ENCODE data around the gene LUZP2.

LUZP2 gene

DNA sequence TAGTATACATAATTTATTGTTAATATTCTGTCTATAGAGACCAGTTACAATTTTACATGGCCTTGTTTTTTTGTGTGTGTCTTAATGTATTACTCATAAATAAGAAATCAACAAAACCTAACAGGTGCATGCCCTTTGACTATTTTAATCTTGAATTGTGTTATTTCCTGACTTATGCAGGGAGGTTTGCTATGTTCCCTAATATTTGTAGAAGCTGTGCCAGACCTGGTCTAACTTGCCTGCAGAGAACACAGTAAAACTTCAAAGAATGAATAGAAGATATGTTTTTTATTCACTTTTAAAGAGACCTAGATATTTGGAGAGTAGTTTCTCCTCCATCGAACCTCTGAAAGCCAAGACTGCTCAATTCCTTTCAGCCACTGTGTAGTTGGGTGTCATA is 234.7 kb downstream of the LUZP2 start:
- H3K27me3 Mint-ChIP-seq (ENCODE audit: low read depth) = no peaks in the 10 kb centered on the region

DNA sequence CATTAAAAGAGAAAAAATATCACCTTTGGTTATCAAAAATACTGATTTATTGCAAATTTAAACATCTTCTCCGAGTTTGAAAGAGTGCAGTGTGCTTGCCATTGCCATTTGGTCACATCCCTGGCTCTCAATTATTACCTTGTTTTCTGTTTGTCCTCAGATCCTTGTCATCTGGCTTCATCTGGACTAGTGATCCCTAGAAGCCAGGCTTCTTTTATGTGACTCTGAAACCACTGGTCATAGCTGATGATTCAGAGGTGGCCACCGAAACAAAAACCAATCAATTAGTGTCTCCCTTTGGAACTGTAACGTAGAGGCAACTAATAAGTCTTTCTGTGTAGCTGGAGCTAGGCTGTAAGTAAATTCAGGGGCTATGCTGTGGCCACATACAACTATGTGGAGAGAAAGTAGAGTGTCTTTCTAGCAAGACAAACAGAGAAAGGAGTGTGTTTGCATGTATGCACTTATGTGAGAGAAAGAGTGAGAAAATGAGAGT is 237.9 kb downstream of the LUZP2 start:
- H3K27me3 Mint-ChIP-seq (ENCODE audit: low read depth) = no peaks in the 10 kb centered on the region
- no peak overlapping the region for H3K27ac Mint-ChIP-seq
- H3K36me3 Mint-ChIP-seq (ENCODE audit: low read depth) = no peaks in the 10 kb centered on the region
- H3K9me3 Mint-ChIP-seq = no peaks in the 10 kb centered on the region
- H3K4me1 Mint-ChIP-seq = no peaks in the 10 kb centered on the region
- TF ChIP-seq, protein P1, sequence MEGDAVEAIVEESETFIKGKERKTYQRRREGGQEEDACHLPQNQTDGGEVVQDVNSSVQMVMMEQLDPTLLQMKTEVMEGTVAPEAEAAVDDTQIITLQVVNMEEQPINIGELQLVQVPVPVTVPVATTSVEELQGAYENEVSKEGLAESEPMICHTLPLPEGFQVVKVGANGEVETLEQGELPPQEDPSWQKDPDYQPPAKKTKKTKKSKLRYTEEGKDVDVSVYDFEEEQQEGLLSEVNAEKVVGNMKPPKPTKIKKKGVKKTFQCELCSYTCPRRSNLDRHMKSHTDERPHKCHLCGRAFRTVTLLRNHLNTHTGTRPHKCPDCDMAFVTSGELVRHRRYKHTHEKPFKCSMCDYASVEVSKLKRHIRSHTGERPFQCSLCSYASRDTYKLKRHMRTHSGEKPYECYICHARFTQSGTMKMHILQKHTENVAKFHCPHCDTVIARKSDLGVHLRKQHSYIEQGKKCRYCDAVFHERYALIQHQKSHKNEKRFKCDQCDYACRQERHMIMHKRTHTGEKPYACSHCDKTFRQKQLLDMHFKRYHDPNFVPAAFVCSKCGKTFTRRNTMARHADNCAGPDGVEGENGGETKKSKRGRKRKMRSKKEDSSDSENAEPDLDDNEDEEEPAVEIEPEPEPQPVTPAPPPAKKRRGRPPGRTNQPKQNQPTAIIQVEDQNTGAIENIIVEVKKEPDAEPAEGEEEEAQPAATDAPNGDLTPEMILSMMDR (IDR thresholded peaks at IDR 0.05; ENCODE audit: unreplicated experiment in 3 of 3) = no peak
- H3K4me3 Mint-ChIP-seq = no peak overlapping the region

More for the DNA sequence above, 234.7 kb downstream of the LUZP2 start:
- no peaks in the 10 kb centered on the region for H3K36me3 Mint-ChIP-seq (ENCODE audit: low read depth)
- no peak overlapping the region for H3K4me3 Mint-ChIP-seq
- H3K4me1 Mint-ChIP-seq = no peaks in the 10 kb centered on the region
- no peaks in the 10 kb centered on the region for H3K9me3 Mint-ChIP-seq
- no peak overlapping the region for H3K27ac Mint-ChIP-seq
- TF ChIP-seq, protein P1 (IDR thresholded peaks at IDR 0.05; ENCODE audit: unreplicated experiment in 3 of 3) = no peak

DNA sequence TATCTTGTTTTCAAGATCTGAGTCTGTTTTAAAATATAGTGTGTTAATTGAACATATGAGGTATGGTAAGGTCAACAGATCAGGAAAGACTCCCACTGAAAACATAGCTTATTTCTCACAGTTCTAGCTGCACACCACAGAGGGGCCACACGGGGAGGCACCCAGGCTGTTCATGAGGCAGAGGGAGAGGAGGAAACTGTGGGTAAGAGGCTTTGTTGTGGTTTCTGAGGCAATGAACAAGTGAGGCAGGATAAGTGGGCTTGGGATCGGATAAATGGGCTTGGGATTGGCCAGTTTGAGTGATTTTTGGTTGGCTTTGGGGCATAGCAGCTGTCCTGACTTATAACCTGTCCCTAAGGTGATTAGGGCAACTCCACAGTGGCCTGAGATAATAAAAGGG is 242.1 kb downstream of the LUZP2 start:
- Mint-ChIP-seq H3K4me3 (no peak overlapping the region), H3K36me3 (ENCODE audit: low read depth) (no peaks in the 10 kb centered on the region), H3K27ac (no peak overlapping the region), H3K4me1 (no peaks in the 10 kb centered on the region), H3K9me3 (no peaks in the 10 kb centered on the region), H3K27me3 (ENCODE audit: low read depth) (no peaks in the 10 kb centered on the region)
- TF ChIP-seq, protein P1 (IDR thresholded peaks at IDR 0.05; ENCODE audit: unreplicated experiment in 3 of 3) = no peak

DNA sequence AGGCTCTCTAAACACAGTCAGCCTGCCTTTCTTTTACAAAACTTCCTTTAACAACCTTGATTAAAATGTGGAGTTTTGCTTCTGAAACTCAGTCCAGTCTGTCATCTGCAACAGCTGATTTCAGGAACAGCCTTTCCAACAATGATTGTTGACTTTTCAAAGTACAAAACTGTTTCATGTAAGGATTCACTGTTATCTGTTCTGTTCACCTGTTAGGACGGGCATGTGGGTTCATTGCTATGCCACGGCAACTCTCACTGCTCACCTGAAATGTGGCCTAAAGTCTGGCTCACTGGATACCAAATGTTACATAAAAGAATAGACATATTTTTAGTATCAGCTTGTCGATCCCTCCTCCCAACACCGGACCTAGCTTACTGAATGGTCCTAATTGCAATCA is 242.8 kb downstream of the LUZP2 start:
- Mint-ChIP-seq H3K27me3 (ENCODE audit: low read depth) (no peaks in the 10 kb centered on the region), H3K4me3 (no peak overlapping the region), H3K4me1 (no peaks in the 10 kb centered on the region), H3K9me3 (no peaks in the 10 kb centered on the region), H3K36me3 (ENCODE audit: low read depth) (no peaks in the 10 kb centered on the region), H3K27ac (no peak overlapping the region)
- TF ChIP-seq, protein P1 (IDR thresholded peaks at IDR 0.05; ENCODE audit: unreplicated experiment in 3 of 3) = no peak

DNA sequence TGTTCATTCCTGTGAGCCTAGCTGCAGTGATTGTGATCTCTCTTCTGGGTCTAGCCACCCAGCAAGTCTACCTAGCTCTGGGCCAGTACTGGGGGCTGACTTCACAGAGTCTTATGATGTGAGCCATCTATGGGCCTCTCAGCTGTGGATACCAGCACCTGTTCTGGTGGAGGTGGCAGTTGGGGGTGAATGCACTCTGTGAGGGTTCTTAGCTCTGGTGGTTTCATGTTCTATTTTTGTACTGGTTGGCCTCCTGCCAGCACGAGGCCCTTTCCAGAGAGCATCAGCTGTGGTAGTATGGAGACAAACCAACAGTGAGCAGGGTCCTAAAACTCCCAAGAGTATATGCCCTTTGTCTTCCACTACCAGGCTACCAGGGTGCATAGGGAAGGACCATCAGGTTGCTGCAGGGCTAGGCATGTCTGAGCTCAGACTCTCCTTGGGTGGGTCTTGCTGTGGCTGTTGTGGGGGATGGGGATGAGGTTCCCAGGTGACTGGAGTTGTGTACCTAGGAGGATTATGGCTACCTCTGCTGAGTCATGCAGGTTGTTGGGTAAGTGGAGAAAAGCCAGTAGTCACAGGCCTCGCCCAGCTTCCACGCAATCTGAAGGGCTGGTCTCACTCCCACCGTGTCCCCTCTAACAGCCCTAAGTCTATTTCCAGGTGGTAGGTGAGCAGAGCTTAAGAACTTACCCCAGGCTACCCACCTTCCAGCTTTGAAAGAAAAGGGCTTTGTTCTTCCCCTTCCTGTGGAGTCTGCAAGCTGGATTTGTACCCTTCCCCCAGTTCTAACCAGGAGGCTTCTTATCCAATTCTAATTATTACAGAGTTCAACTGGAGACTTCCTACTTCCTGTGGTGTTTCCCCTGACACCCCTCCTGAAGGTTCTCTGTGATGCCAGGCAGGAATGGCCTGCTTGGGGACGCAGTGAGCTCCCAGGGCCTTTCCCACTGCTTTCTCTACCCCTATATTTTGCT is 250.7 kb downstream of the LUZP2 start:
- H3K4me1 Mint-ChIP-seq = peaks cover 7% of the 10 kb centered on the region

More for the DNA sequence above, 250.7 kb downstream of the LUZP2 start:
- H3K27ac Mint-ChIP-seq = no peak overlapping the region
- peaks cover 5% of the 10 kb centered on the region for H3K9me3 Mint-ChIP-seq
- H3K36me3 Mint-ChIP-seq (ENCODE audit: low read depth) = no peaks in the 10 kb centered on the region
- no peak overlapping the region for H3K4me3 Mint-ChIP-seq
- TF ChIP-seq, protein P1 (IDR thresholded peaks at IDR 0.05; ENCODE audit: unreplicated experiment in 3 of 3) = no peak
- peaks cover 4% of the 10 kb centered on the region for H3K27me3 Mint-ChIP-seq (ENCODE audit: low read depth)
